GM23338 (cell line): ENCODE results near the gene TTC27. TPM values are rescaled to one million over a fixed set of nuclear protein-coding genes. Genes with fewer than 3 reads are reported as not detected.

Source experiments
- ATAC-seq: fragments of 200-7000 bp; cut with Tn5 transposase; 3 replicates; pipeline ENCODE4 v1.9.1; 2020
- DNase-seq: peaks from one replicate; pipeline ENCODE4 v3.0.0-alpha.2; 2015; ENCODE audit warnings: low spot score
- H2AFZ ChIP-seq: fragments of 200-600 bp; sonication (generic); 2 replicates; pipeline ENCODE4 v1.8.0; 2016; ENCODE audit warnings: antibody characterized with exemption, mild to moderate bottlenecking, moderate library complexity
- H3F3A ChIP-seq: fragments of 200-600 bp; sonication (generic); replicated peaks from 2 replicates; pipeline ENCODE4 v1.8.0; 2017; ENCODE audit warnings: antibody characterized with exemption, mixed run types, low read depth
- H3K27ac ChIP-seq: fragments of 200-600 bp; sonication (generic); 2 replicates; pipeline ENCODE4 v1.6.1; 2016; ENCODE audit warnings: low read depth
- H3K27me3 ChIP-seq: fragments of 200-600 bp; sonication (generic); 2 replicates; pipeline ENCODE4 v1.8.0; 2016; ENCODE audit warnings: mild to moderate bottlenecking, mixed run types, moderate library complexity; ENCODE audit not compliant: insufficient read depth
- H3K36me3 ChIP-seq: fragments of 200-600 bp; sonication (generic); 2 replicates; pipeline ENCODE4 v1.8.0; 2016; ENCODE audit warnings: mild to moderate bottlenecking; ENCODE audit not compliant: insufficient read depth
- H3K4me1 ChIP-seq: fragments of 200-600 bp; sonication (generic); 2 replicates; pipeline ENCODE4 v1.8.0; 2016; ENCODE audit warnings: mild to moderate bottlenecking, moderate library complexity; ENCODE audit not compliant: insufficient read depth
- H3K4me2 ChIP-seq: fragments of 200-600 bp; sonication (generic); 2 replicates; pipeline ENCODE4 v1.7.1; 2017; ENCODE audit warnings: mixed run types
- H3K4me3 ChIP-seq: fragments of 200-600 bp; sonication (generic); 2 replicates; pipeline ENCODE4 v1.6.1; 2016; ENCODE audit warnings: mixed run types
- H3K79me2 ChIP-seq: fragments of 200-600 bp; sonication (generic); replicated peaks from 2 replicates; pipeline ENCODE4 v1.8.0; 2017; ENCODE audit warnings: mild to moderate bottlenecking; ENCODE audit not compliant: insufficient read depth
- H3K9me2 ChIP-seq: fragments of 200-600 bp; sonication (generic); 2 replicates; pipeline ENCODE4 v1.8.0; 2017; ENCODE audit not compliant: insufficient read depth
- H4K20me1 ChIP-seq: fragments of 200-600 bp; sonication (generic); replicated peaks from 2 replicates; pipeline ENCODE4 v1.8.0; 2017; ENCODE audit warnings: mild to moderate bottlenecking; ENCODE audit not compliant: insufficient read depth
- H3K27ac Mint-ChIP-seq: 2 replicates; pipeline ENCODE4 v1.8.0; 2020; ENCODE audit warnings: inconsistent platforms, mild to moderate bottlenecking, moderate library complexity, mixed read lengths
- H3K27me3 Mint-ChIP-seq: 3 replicates; pipeline ENCODE4 v1.8.0; 2022; ENCODE audit warnings: low read depth, mild to moderate bottlenecking, moderate library complexity, mixed read lengths, inconsistent platforms; ENCODE audit not compliant: insufficient read depth, poor library complexity
- H3K36me3 Mint-ChIP-seq: 3 replicates; pipeline ENCODE4 v1.8.0; 2021; ENCODE audit warnings: low read depth, mild to moderate bottlenecking, inconsistent platforms, moderate library complexity, mixed read lengths
- H3K4me1 Mint-ChIP-seq: 3 replicates; pipeline ENCODE4 v1.8.0; 2020; ENCODE audit warnings: mild to moderate bottlenecking, inconsistent platforms, mixed read lengths
- H3K4me3 Mint-ChIP-seq: 3 replicates; pipeline ENCODE4 v1.8.0; 2021; ENCODE audit warnings: moderate library complexity, mild to moderate bottlenecking, inconsistent platforms, mixed read lengths
- H3K9me3 Mint-ChIP-seq: 3 replicates; pipeline ENCODE4 v1.8.0; 2020; ENCODE audit warnings: moderate library complexity, mild to moderate bottlenecking, inconsistent platforms, mixed read lengths
- CREB1 ChIP-seq: fragments of 250-450 bp; sonication (Bioruptor Pico); IDR thresholded peaks from 2 replicates; pipeline ENCODE4 v1.5.0; 2020; ENCODE audit warnings: low read depth, mild to moderate bottlenecking, moderate library complexity
- CTCF ChIP-seq, 2 experiments: fragments of 200-600 bp in 1 of 2; sonication (generic) in 1 of 2; conservative IDR thresholded peaks; 2 replicates each; pipeline versions ENCODE4 v1.5.1 to v1.6.1; 2016 to 2017; ENCODE audit warnings: antibody characterized with exemption in 2 of 2, low read depth in 2 of 2, mild to moderate bottlenecking in 2 of 2, moderate library complexity in 1 of 2
- EZH2 ChIP-seq: fragments of 200-600 bp; sonication (generic); IDR thresholded peaks from one replicate; pipeline ENCODE4 v1.8.0; 2017; ENCODE audit warnings: antibody characterized with exemption, mild to moderate bottlenecking, low read depth; ENCODE audit not compliant: unreplicated experiment
- EZH2phosphoT487 ChIP-seq: fragments of 200-600 bp; sonication (generic); IDR thresholded peaks from one replicate; pipeline ENCODE4 v1.8.1; 2018; ENCODE audit warnings: antibody characterized with exemption; ENCODE audit not compliant: unreplicated experiment
- JUNB ChIP-seq: IDR thresholded peaks from one replicate; pipeline ENCODE4 v1.6.1; 2016; ENCODE audit warnings: antibody characterized with exemption; ENCODE audit not compliant: unreplicated experiment
- NANOG ChIP-seq: IDR thresholded peaks from 2 replicates; pipeline ENCODE4 v1.6.1; 2016; ENCODE audit warnings: antibody characterized with exemption, borderline replicate concordance
- POLR2AphosphoS5 ChIP-seq: IDR thresholded peaks from 2 replicates; pipeline ENCODE4 v1.6.1; 2016; ENCODE audit warnings: antibody characterized with exemption, low read depth
- REST ChIP-seq: IDR thresholded peaks from one replicate; pipeline ENCODE4 v1.6.1; 2018; ENCODE audit warnings: antibody characterized with exemption; ENCODE audit not compliant: unreplicated experiment
- STAT1 ChIP-seq: IDR thresholded peaks from one replicate; pipeline ENCODE4 v1.6.1; 2016; ENCODE audit warnings: antibody characterized with exemption; ENCODE audit not compliant: unreplicated experiment
- ZNF114 ChIP-seq: fragments of 250-450 bp; sonication (Bioruptor Pico); IDR thresholded peaks from 2 replicates; pipeline ENCODE4 v1.5.0; 2020; ENCODE audit warnings: mild to moderate bottlenecking, moderate library complexity
- ZNF331 ChIP-seq: fragments of 250-450 bp; sonication (Bioruptor Pico); IDR thresholded peaks from 2 replicates; pipeline ENCODE4 v1.5.0; 2020; ENCODE audit warnings: low read depth, mild to moderate bottlenecking, moderate library complexity
- polyA plus RNA-seq: library from polyadenylated mRNA; unstranded; fragments of >200 nt; fragmentation: Nextera tagmentation; extraction: Ambion mirVana; gene quantifications from 2 replicates; pipeline ENCODE4 v1.2.1, GENCODE V29; 2016
- total RNA-seq: library from RNA; depleted of rRNA; stranded (reverse); fragments of >200 nt; shearing (Covaris generic); gene quantifications from 2 replicates; pipeline ENCODE4 v1.2.3, GENCODE V29; 2014
- TF ChIP-seq, protein P1 (sequence below): IDR thresholded peaks from 2 replicates; pipeline ENCODE4 v1.6.1; 2016; ENCODE audit warnings: antibody characterized with exemption
- TF ChIP-seq, protein P2 (sequence below): fragments of 250-450 bp; sonication (Bioruptor Pico); IDR thresholded peaks from 2 replicates; pipeline ENCODE4 v1.5.0; 2020; ENCODE audit warnings: mild to moderate bottlenecking, moderate library complexity

TTC27 gene
- total and polyA plus RNA-seq, 2 experiments from 2014 or later: 11.8 to 41.3 TPM

GRCh38 chr2:32820088-32820487 lies 192.2 kb downstream of the TTC27 start:
- ATAC-seq: no peak
- H3K27ac Mint-ChIP-seq: no peak overlapping the region; the same call in 1 of the 2 replicates

More at GRCh38 chr2:32820088-32820487, 192.2 kb downstream of the TTC27 start:
- Histone ChIP-seq H3K4me3 (no peak overlapping the region), H4K20me1 (no peaks in the 10 kb centered on the region), H3K4me1 (no peaks in the 10 kb centered on the region), H2AFZ (no peak overlapping the region), H3K4me2 (no peak overlapping the region), H3K27ac (no peak overlapping the region), H3K9me2 (no peaks in the 10 kb centered on the region), H3K36me3 (no peaks in the 10 kb centered on the region), H3K79me2 (no peaks in the 10 kb centered on the region), H3F3A (no peaks in the 10 kb centered on the region), H3K27me3 (no peaks in the 10 kb centered on the region)
- no peak for DNase-seq
- Mint-ChIP-seq H3K4me3 (no peak overlapping the region), H3K9me3 (no peaks in the 10 kb centered on the region), H3K27me3 (no peaks in the 10 kb centered on the region), H3K4me1 (peaks cover 5% of the 10 kb centered on the region; the same call in 2 of the 3 replicates), H3K36me3 (no peaks in the 10 kb centered on the region)
- TF ChIP-seq POLR2AphosphoS5 (no peak), CREB1 (no peak), ZNF331 (CRISPR knock-in tag) (no peak), EZH2phosphoT487 (no peak), STAT1 (no peak), JUNB (no peak), REST (no peak), NANOG (no peak), ZNF114 (CRISPR knock-in tag) (no peak), EZH2 (no peak), CTCF (conservative IDR thresholded peaks at IDR 0.05; ENCODE audit: low read depth in 2 of 2) (no peak)
- TF ChIP-seq, protein P1, sequence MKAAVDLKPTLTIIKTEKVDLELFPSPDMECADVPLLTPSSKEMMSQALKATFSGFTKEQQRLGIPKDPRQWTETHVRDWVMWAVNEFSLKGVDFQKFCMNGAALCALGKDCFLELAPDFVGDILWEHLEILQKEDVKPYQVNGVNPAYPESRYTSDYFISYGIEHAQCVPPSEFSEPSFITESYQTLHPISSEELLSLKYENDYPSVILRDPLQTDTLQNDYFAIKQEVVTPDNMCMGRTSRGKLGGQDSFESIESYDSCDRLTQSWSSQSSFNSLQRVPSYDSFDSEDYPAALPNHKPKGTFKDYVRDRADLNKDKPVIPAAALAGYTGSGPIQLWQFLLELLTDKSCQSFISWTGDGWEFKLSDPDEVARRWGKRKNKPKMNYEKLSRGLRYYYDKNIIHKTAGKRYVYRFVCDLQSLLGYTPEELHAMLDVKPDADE: no peak
- TF ChIP-seq, protein P2, sequence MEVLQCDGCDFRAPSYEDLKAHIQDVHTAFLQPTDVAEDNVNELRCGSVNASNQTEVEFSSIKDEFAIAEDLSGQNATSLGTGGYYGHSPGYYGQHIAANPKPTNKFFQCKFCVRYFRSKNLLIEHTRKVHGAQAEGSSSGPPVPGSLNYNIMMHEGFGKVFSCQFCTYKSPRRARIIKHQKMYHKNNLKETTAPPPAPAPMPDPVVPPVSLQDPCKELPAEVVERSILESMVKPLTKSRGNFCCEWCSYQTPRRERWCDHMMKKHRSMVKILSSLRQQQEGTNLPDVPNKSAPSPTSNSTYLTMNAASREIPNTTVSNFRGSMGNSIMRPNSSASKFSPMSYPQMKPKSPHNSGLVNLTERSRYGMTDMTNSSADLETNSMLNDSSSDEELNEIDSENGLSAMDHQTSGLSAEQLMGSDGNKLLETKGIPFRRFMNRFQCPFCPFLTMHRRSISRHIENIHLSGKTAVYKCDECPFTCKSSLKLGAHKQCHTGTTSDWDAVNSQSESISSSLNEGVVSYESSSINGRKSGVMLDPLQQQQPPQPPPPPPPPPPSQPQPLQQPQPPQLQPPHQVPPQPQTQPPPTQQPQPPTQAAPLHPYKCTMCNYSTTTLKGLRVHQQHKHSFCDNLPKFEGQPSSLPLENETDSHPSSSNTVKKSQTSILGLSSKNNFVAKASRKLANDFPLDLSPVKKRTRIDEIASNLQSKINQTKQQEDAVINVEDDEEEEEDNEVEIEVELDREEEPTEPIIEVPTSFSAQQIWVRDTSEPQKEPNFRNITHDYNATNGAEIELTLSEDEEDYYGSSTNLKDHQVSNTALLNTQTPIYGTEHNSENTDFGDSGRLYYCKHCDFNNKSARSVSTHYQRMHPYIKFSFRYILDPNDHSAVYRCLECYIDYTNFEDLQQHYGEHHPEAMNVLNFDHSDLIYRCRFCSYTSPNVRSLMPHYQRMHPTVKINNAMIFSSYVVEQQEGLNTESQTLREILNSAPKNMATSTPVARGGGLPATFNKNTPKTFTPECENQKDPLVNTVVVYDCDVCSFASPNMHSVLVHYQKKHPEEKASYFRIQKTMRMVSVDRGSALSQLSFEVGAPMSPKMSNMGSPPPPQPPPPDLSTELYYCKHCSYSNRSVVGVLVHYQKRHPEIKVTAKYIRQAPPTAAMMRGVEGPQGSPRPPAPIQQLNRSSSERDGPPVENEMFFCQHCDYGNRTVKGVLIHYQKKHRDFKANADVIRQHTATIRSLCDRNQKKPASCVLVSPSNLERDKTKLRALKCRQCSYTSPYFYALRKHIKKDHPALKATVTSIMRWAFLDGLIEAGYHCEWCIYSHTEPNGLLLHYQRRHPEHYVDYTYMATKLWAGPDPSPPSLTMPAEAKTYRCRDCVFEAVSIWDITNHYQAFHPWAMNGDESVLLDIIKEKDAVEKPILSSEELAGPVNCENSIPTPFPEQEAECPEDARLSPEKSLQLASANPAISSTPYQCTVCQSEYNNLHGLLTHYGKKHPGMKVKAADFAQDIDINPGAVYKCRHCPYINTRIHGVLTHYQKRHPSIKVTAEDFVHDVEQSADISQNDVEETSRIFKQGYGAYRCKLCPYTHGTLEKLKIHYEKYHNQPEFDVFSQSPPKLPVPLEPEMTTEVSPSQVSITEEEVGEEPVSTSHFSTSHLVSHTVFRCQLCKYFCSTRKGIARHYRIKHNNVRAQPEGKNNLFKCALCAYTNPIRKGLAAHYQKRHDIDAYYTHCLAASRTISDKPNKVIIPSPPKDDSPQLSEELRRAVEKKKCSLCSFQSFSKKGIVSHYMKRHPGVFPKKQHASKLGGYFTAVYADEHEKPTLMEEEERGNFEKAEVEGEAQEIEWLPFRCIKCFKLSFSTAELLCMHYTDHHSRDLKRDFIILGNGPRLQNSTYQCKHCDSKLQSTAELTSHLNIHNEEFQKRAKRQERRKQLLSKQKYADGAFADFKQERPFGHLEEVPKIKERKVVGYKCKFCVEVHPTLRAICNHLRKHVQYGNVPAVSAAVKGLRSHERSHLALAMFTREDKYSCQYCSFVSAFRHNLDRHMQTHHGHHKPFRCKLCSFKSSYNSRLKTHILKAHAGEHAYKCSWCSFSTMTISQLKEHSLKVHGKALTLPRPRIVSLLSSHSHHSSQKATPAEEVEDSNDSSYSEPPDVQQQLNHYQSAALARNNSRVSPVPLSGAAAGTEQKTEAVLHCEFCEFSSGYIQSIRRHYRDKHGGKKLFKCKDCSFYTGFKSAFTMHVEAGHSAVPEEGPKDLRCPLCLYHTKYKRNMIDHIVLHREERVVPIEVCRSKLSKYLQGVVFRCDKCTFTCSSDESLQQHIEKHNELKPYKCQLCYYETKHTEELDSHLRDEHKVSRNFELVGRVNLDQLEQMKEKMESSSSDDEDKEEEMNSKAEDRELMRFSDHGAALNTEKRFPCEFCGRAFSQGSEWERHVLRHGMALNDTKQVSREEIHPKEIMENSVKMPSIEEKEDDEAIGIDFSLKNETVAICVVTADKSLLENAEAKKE (CRISPR knock-in tag): no peak
